NCI-H1694 (cell line): ENCODE measurements around the gene ZNF547.

Experiments
- DNase-seq: peaks from one replicate; lab custom pipeline; 2025; lab: John Stamatoyannopoulos, UW

ZNF547 gene

DNA sequence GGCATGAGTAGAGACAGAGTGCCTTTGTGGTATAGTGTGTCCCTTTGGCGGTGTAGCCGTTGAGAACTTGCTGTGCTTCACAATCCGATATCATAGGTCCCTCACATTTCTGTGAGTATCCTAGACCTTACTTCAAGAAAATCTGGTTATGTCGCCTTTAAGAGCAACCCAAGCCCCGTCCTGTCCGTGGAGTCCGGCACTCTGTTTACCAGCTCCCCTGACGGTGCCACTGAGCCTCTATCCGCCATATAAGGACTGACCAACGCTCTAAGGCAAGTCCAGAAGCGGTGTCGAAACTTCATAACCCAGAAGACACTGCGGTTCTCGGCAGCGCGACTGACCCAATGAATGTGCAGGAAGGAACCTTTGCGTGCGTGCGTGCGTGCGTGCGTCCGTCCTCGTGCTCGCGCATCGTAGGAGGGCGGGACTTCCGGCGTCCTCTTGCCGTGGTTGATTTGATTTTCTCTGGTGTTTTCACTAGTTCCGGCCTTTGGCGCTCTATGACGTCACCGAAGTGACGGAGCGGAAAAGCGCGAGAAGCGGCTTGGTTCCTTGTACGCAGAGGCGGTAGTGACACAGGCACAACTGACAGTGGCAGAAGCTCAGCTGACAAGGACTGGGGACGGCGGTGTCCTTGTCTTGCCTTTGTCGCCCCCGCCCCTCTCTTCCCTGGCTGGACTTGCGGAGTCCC, at the start of gene ZNF547, which contains the start of gene TRAPPC2B:
Gene ZNF547 (plus strand): TSS at position 555 of the 691 bp plus-strand sequence. CDS start 5,005 bp downstream, outside the sequence.
Gene TRAPPC2B (plus strand): TSS at position 555 of the 691 bp plus-strand sequence. CDS start 1,283 bp downstream, outside the sequence.
- peak; percentile 95 for DNase-seq

DNA sequence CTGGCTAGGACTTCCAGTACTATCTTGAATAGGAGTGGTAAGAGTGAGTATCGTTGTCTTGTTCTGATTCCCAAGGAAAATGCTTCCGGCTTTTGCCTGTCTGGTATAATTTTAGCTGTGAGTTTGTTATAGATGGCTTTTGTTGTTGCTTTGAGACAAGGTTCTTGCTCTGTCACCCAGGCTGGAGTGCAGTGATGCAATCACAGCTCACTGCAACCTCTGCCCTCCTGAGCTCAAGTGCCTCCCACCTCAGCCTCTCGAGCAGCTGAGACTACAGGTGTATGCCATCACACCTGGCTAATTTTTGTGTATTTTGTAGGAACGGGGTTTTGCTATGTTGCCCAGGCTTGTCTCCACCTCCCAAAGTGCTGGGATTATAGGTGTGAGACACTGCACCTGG, 49.2 kb upstream of the ZNF547 start:
- DNase-seq, result no peak

DNA sequence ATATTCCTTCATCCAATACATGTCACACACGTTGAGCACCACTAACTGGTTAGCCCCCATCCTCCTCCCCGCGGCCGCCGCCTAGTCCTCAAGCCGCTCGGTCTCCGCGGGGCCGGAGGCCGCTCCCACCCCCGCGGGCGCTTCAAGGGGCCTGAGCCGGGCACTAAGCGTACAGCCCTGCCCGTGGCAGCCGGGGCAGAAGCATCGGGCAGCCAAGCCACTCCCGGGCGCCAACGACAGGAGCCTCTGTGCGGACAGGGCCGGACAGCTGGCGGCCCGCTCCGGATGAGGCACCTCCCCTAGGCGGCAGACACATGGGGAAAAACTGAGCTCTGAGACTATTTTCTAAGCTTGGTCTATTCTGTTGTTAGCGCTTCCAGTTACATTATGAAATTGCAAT, 45.8 kb upstream of the ZNF547 start:
- DNase-seq, result no peak

DNA sequence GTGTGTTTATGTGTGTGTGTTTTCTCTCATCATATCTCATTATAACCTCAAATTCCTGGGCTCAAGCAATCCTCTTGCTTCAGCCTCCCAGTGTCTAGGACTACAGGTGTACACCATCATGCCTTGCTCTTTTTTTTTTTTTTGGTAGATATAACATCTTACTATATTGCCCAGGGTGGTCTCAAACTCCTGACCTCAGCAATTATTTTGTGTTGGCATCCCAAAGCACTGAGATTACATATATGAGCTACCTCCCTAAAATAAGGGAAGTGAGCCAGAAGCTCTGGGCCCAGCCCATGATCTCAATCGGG, 43.5 kb upstream of the ZNF547 start:
- no peak for DNase-seq

DNA sequence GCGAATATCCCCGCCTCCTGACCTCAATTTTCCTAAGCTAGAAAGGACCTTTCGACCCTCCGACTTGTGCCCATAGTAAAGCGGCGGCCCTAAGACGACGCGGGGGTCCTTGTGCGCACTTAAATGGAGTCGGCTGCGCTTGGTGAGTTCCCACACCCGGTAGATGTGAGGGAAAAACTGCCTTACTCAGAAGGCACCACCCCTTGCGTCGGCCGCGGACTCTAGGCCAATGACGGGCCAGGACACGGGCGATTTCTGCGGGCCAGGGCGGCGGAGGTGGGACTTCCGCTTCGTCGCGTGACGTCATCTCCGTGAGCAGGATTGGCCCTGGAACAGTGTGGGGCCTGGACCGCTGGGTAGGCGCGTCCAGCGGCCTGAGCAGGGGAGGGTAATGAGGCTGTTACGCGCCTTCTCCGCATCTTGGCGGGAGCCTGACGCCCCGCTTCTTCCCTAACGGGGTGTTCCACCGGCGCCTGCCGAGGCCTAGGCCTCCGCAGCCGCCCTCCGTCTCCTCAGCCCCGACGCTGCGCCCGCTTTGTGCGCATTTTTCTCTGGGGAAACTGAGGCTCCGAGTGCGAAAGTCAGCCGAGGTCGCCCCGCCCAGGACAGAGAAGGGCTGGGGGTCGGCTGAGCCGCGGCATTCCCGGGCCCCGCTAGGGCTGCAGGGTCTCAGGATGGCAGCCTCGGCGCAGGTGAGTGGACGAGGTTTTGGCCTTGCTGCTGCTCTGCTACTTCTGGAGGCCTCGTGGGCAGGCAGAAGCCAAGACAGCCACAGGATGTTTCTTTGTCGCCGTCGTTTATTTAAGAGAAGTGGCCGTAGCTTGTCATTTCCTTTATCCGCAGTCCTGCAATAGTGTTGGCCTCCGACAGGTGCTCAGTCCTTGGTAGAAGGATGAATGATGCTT, 42.9 kb upstream of the ZNF547 start, which contains the start of gene ZNF543:
Gene ZNF543 (plus strand): TSS at position 293 of the 905 bp plus-strand sequence. CDS start 382 bp downstream, at position 675.
- DNase-seq, result peak; percentile 90

DNA sequence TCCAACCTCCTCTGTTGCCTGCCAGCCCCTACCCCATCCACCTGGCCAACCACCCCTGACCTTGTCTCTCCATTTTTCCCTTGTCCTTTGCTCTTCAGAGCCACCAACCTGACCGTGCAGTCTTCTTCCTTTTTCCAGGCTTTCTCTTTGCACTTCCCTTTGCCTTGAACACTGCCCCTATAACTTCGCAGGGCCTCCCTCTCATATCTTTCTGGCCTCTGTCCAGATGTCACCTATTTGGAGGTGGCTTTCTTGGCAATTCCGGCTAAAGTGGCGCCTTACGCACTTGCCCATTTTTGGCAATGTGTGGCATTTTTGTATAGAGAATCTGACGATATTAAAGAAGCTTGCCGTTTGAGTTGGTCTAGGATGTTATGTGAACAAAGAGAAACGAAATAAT, 42.2 kb upstream of the ZNF547 start:
- no peak for DNase-seq

DNA sequence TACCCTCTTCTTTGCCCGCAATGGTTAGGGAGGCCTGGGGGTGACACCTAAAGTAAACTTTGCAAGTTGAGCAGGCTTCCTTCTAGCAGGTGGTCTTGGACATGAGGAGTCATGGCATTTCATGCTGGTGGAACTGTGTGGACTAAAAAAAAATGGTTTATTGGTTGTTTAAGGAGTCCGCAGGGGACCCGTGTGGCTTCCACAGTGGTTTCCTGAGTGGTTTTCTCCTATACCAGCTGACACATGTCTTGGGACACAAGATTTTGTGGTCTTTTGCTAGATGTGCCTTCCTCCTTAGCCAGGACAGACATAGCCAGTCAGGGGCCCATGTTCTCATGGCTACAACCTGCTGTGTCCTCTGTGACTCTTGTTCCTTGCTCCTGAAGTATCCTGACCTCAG, 41.6 kb upstream of the ZNF547 start:
- no peak for DNase-seq

DNA sequence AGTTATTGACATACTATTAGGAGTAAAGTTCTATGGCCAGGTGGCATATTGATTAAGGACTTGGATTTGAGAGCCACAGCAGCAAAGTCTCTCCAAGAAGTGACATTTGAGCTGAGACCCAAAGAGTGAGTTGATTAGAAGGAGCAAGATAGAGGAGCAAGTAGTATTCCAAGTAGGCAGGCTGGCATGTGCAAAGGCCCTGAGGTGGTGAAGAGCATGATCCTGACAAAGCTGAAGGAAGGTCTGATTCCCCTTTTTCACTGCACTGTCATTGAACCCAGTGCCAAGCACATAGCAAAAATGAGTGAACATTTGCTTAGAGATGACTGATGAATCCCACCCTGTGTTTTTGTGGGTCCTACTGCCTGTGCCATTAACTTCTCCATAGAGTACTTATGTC, 38.4 kb upstream of the ZNF547 start:
- DNase-seq, result no peak

DNA sequence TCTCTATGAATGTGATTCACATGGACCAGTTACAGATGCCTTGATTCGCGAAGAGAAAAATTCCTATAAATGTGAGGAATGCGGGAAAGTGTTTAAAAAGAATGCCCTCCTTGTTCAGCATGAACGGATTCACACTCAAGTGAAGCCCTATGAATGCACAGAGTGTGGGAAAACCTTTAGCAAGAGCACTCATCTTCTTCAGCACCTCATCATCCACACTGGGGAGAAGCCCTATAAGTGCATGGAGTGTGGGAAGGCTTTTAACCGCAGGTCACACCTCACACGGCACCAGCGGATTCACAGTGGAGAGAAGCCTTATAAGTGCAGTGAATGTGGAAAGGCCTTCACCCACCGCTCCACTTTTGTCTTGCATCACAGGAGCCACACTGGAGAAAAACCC, 35.4 kb upstream of the ZNF547 start:
- DNase-seq, result no peak

DNA sequence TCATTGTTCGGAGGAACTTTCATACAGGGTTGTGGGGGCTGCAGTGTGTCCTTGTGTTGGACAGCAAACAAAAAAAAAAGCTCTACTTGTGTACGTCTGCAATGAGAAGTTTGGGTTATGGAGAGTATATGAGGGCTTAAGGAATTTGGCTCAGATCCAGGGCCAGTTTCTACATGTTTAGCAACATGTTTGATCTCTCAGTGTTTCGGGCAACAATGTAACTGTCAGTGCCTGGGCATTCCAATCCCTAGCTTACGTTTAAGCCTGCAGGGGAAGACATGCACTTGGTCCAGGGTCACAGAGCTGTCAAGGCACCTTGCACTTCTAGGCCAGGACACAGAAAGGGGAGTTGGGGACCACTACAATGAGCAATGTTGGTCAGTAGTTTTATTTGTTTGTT, 29.2 kb upstream of the ZNF547 start:
- DNase-seq, result no peak

DNA sequence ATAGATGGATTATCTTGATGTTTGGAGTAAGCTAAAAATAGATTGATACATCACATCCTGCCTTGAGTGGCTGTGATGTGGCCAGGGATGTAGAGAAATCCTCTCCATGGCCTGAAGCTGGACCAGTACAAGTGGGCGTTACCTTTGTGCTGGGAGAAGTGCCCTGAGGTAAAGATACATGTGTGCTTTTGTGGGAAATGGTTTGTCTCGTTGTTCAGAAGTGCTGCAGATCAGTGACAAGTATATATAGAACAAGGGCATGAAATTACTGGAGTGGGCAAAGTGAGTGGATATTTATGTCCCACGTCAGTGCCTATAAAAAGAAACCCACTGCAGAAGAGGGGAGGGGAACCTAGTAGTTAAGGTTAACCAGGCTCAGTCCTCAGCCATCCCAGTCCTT, 24.5 kb upstream of the ZNF547 start:
- DNase-seq, result no peak

DNA sequence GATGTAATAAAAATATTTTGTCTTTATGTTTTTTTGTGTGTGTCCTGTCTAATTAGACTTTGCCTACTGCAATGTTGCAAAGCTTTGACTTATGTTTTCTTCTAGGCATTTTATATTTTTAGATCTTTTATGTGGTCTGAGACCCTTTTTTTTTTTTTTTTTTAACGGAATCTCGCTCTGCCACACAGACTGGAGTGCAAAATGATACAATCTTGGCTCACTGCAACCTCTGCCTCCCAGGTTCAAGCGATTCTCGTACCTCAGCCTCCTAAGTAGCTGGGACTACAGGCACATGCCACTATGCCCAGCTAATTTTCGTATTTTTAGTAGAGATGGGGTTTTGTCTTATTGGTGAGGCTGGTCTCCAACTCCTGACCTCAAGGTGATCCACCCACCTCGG, 20.8 kb upstream of the ZNF547 start:
- no peak for DNase-seq

DNA sequence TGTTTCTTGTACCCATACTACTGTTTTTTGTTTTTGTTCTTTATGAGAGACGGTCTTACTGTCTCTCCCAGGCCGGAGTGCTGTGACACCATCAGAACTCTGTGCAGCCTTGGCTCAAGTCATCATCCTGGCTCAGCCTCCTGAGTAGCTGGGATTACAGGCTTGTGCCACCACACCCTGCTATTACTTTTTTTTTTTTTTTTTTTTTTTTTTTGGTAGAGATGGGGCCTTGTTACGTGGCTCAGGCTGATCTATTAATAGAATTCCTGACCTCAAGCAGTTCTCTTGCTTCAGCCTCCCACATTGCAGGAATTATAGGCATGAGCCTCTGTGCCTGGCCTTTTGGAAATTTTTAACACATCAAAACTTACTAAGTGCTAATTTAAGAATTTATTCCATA, 15.2 kb upstream of the ZNF547 start:
- no peak for DNase-seq

DNA sequence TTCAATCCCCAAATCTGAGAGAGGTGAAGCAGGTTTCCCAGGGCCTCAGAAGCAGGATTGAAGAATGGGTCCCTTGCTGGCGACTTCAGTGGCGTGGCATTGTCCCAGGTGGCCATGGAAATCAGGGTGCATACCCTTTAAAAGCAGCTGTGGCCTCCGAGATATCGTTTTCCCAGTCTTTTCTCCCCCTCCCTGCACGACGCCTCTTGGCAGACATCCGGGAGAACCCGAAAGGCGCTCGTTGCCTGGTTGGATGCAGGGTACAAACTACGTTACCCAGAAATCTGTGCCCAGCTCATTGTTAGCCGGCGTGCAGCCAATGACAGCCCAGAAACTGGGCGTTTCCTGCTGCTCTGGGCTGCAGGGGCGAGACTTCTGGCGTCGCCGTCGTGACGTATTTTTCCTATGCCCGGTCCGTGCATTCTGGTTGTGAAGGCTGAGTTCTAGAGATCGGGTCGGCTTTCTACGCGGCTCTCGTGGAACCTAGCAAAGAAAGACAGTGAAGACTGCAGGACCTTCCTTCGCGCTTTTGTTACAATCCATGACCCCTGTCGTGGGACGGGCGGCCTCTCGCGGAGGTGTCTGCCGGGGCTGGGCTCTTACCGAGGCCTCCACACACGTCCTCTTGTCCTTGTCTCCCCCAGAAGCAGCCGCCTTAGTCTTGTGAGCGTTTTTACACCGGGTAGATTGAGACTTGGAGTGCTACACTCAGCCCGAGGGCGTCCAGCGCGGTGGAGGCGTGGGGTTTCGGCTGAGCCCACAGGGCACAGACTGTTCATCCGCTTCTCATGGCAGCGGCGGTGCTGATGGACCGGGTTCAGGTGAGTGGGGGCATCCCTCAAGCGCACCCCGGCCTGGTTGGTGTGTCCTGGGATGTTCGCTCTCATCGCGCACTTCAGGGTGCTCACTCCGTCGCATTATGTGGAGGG, 12.2 kb upstream of the ZNF547 start, which contains the start of gene ZNF304:
Gene ZNF304 (plus strand): TSS at position 395 of the 929 bp plus-strand sequence. CDS start 394 bp downstream, at position 789.
- peak; percentile 91 for DNase-seq

DNA sequence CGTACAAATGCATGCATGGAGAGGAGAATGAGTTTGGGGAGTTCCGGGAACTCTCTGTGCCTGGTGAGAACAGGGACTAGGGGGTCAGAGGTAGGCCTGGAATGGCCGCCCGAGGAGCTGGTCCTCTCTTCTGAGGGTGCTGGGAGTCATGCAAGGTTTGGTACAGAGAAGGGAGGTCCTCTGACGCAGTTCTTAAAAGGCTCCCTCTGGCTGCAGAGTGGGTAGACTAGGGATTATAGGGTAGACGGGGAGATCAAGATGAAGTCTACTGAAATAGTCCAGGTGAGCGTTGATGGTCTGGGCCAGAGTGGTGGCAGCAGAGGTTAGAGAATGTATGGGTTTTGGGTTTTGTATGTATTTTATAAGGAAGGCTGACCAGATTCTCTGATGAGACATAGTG, 11.5 kb upstream of the ZNF547 start:
- no peak for DNase-seq

DNA sequence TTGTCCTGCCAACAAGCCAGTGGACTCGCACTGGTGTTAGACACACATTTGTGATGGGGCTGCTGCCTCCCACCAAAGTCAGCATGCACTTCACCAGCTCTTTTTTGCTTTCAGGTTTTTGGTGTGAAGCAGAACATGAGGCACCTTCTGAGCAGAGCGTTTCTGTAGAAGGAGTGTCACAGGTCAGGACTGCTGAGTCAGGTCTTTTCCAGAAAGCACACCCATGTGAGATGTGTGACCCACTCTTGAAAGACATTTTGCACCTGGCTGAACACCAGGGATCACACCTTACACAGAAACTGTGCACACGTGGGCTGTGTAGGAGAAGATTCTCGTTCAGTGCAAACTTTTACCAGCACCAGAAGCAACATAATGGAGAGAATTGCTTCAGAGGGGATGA, 7.4 kb upstream of the ZNF547 start:
- no peak for DNase-seq

DNA sequence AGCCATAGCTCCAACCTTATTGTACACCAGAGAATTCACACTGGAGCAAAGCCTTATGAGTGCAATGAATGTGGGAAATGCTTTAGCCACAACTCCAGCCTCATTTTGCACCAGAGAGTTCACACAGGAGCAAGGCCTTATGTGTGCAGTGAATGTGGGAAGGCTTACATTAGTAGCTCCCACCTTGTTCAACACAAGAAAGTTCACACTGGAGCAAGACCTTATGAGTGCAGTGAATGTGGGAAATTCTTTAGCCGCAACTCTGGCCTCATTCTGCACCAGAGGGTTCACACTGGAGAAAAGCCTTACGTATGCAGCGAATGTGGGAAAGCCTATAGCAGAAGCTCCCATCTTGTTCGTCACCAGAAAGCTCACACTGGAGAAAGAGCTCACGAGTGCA, 5.9 kb upstream of the ZNF547 start:
- no peak for DNase-seq

DNA sequence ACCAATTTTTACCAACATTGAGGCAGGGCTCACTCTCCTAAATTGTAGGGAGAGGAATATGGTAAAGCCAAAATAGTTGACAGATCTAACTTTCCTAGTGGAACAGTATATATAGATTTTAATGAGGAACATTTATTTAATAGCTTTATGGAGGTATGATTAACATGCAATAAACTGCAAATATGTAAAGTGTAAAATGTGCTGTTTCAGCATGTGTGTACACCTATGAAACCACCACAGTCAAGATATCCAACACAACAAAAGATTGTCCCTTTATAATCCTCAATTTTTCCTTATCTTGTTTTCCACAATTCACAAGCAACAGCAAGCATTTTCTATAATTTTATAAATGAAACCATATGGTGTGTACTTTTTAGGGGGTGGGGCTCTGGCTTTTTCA, 4.1 kb upstream of the ZNF547 start:
- no peak for DNase-seq

DNA sequence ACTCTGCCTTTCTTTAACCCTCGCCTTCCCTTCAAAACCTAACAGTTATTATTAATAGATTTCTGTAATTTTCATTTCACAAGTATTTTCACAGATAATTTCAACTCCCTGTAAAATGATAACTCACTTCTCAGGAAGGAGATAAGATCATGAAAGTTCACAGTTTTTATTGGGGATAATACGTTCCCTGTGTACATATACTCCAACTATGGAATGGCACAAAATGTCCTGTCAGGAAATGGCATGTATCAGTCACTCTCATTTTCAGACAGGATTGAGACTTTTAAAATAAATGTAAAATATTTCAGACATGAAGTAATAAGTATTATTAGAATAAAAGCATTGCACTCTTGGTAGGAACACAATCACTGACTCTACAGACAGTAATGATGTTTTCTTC, 932 bp upstream of the ZNF547 start:
- no peak for DNase-seq

DNA sequence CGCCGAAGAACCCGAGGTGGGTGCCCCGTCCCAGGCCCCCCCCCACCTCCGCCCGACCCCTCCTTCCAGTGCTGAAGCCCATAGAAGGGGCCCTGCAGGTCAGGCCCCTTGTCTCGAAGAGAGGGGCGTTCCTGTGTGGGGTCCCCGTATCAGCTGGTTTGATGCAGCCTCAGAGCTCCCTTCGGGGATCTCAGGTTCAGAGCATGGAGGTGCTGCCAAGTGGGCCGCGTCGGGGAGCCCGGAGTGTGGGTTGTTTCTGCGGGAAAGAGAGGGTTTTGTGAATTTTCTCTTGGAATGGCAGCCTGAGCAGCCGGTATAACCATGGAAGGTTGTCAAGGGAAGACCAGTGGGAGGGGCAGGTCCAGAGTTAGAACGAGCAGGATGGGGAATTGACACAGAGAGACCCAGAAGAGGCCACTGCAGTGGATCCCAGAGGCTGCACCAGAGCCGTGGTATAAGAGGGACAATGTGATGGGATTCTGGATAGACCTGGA, 384 bp downstream of the ZNF547 start:
- DNase-seq, result no peak

DNA sequence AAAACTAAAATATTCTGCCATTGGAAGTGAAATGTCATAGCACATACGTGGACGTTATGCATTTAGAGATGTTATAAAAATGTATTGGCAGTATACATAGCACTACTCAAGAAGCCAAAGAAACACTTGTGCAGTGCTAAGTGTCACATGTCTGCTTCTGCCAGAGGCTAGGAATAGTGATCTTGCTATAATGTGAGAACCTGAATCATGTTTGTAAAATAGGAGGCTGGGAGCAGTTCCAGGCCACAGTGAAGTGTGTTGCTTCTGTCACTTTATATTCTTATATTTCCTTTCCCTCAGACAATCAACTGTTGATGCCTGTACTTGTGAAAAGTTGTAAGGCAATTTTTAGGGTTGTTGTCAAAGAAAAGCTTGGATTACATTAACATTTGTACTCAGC, 3.4 kb downstream of the ZNF547 start:
- no peak for DNase-seq

DNA sequence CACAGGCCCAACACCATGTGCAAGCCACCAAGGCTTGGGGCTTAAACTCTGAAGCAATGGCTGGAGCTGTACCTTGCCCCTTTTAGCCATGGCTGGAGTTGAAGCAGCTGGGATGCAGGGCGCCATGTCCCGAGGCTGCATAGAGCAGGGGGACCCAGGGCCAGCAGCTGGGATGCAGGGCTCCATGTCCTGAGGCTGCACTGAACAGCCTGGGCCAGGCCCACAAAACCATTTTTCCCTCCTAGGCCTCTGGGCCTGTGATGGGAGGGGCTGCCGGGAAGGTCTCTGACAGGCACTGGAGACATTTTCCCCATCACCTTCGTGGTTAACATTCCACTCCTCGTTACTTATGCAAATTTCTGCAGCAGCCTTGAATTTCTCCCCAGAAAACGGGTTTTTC, 10.8 kb downstream of the ZNF547 start:
- no peak for DNase-seq
